ENCODE measurements around the gene CHKA.

CHKA gene

GRCh38 chr11:68010090-68011041, 110.8 kb downstream of the CHKA start, which contains the start of gene ALDH3B1:
TSS of gene ALDH3B1 (plus strand) at chr11:68010327. CDS start at chr11:68015298, 4,971 bp downstream.
- Histone ChIP-seq H3K9ac (ENCODE audit: low read length) (no peak within 1 kb of the TSS), H3K9me3 (ENCODE audit: control insufficient read depth, insufficient read depth, low read depth, low read length) (no peaks in the 10 kb centered on the region), H3K27ac (ENCODE audit: low read depth, low read length) (no peak within 1 kb of the TSS), H3K4me3 (ENCODE audit: low read depth, low read length) (no peak within 1 kb of the TSS), H3K27me3 (ENCODE audit: control insufficient read depth, insufficient read depth, low read length) (no peaks in the 10 kb centered on the region), H3K4me1 (ENCODE audit: control insufficient read depth, insufficient read depth, low read length) (peaks cover 16% of the 10 kb centered on the region), H3K36me3 (ENCODE audit: control insufficient read depth, insufficient read depth, low read length) (no peaks in the 10 kb centered on the region)

GRCh38 chr11:68009391-68010089, 111.6 kb downstream of the CHKA start:
- Histone ChIP-seq H3K27ac (ENCODE audit: low read depth, low read length) (no peak overlapping the region), H3K4me3 (ENCODE audit: low read depth, low read length) (no peak overlapping the region), H3K4me1 (ENCODE audit: control insufficient read depth, insufficient read depth, low read length) (peaks cover 22% of the 10 kb centered on the region)

GRCh38 chr11:68008381-68009337, 112.5 kb downstream of the CHKA start:
- Histone ChIP-seq H3K27ac (ENCODE audit: low read depth, low read length) (no peak overlapping the region), H3K4me1 (ENCODE audit: control insufficient read depth, insufficient read depth, low read length) (peaks cover 27% of the 10 kb centered on the region), H3K9ac (ENCODE audit: low read length) (no peak overlapping the region), H3K9me3 (ENCODE audit: control insufficient read depth, insufficient read depth, low read depth, low read length) (no peaks in the 10 kb centered on the region), H3K4me3 (ENCODE audit: low read depth, low read length) (no peak overlapping the region), H3K27me3 (ENCODE audit: control insufficient read depth, insufficient read depth, low read length) (no peaks in the 10 kb centered on the region), H3K36me3 (ENCODE audit: control insufficient read depth, insufficient read depth, low read length) (no peaks in the 10 kb centered on the region)

More at GRCh38 chr11:68009391-68010089, 111.6 kb downstream of the CHKA start:
- H3K36me3 ChIP-seq (ENCODE audit: control insufficient read depth, insufficient read depth, low read length): no peaks in the 10 kb centered on the region
- H3K27me3 ChIP-seq (ENCODE audit: control insufficient read depth, insufficient read depth, low read length): no peaks in the 10 kb centered on the region
- no peak overlapping the region for H3K9ac ChIP-seq (ENCODE audit: low read length)
- H3K9me3 ChIP-seq (ENCODE audit: control insufficient read depth, insufficient read depth, low read depth, low read length): no peaks in the 10 kb centered on the region

GRCh38 chr11:68007498-68008380, 113.4 kb downstream of the CHKA start:
- H3K9me3 ChIP-seq (ENCODE audit: control insufficient read depth, insufficient read depth, low read depth, low read length): no peaks in the 10 kb centered on the region
- no peak overlapping the region for H3K9ac ChIP-seq (ENCODE audit: low read length)
- no peak overlapping the region for H3K27ac ChIP-seq (ENCODE audit: low read depth, low read length)
- H3K4me3 ChIP-seq (ENCODE audit: low read depth, low read length): no peak overlapping the region
- H3K36me3 ChIP-seq (ENCODE audit: control insufficient read depth, insufficient read depth, low read length): no peaks in the 10 kb centered on the region
- peaks cover 3% of the 10 kb centered on the region; the same call in 1 of the 2 replicates for H3K27me3 ChIP-seq (ENCODE audit: control insufficient read depth, insufficient read depth, low read length)
- peaks cover 29% of the 10 kb centered on the region for H3K4me1 ChIP-seq (ENCODE audit: control insufficient read depth, insufficient read depth, low read length)

- Histone ChIP-seq H3K27me3 (ENCODE audit: control insufficient read depth, insufficient read depth, low read length) (peaks cover 3% of the 10 kb centered on the region; the same call in 1 of the 2 replicates), H3K9ac (ENCODE audit: low read length) (no peak overlapping the region), H3K9me3 (ENCODE audit: control insufficient read depth, insufficient read depth, low read depth, low read length) (no peaks in the 10 kb centered on the region), H3K27ac (ENCODE audit: low read depth, low read length) (no peak overlapping the region), H3K4me3 (ENCODE audit: low read depth, low read length) (no peak overlapping the region), H3K4me1 (ENCODE audit: control insufficient read depth, insufficient read depth, low read length) (peaks cover 30% of the 10 kb centered on the region), H3K36me3 (ENCODE audit: control insufficient read depth, insufficient read depth, low read length) (no peaks in the 10 kb centered on the region)
Measured at GRCh38 chr11:68006606-68007166, 114.5 kb downstream of the CHKA start.

GRCh38 chr11:68004551-68005335, 116.4 kb downstream of the CHKA start:
- no peak overlapping the region for H3K9ac ChIP-seq (ENCODE audit: low read length)
- no peak overlapping the region for H3K27ac ChIP-seq (ENCODE audit: low read depth, low read length)
- H3K4me1 ChIP-seq (ENCODE audit: control insufficient read depth, insufficient read depth, low read length): peaks cover 16% of the 10 kb centered on the region

GRCh38 chr11:68003846-68004550, 117.2 kb downstream of the CHKA start, which contains the start of gene UNC93B1:
TSS of gene UNC93B1 (minus strand) at chr11:68004097. CDS start at chr11:68004043, 54 bp downstream.
- Histone ChIP-seq H3K9me3 (ENCODE audit: control insufficient read depth, insufficient read depth, low read depth, low read length) (no peaks in the 10 kb centered on the region), H3K27ac (ENCODE audit: low read depth, low read length) (no peak within 1 kb of the TSS), H3K4me3 (ENCODE audit: low read depth, low read length) (peak within 1 kb of the TSS; percentile 68), H3K27me3 (ENCODE audit: control insufficient read depth, insufficient read depth, low read length) (peaks cover 3% of the 10 kb centered on the region; the same call in 1 of the 2 replicates), H3K36me3 (ENCODE audit: control insufficient read depth, insufficient read depth, low read length) (no peaks in the 10 kb centered on the region), H3K9ac (ENCODE audit: low read length) (peak within 1 kb of the TSS; percentile 29), H3K4me1 (ENCODE audit: control insufficient read depth, insufficient read depth, low read length) (peaks cover 14% of the 10 kb centered on the region)

More at GRCh38 chr11:68004551-68005335, 116.4 kb downstream of the CHKA start:
- H3K9me3 ChIP-seq (ENCODE audit: control insufficient read depth, insufficient read depth, low read depth, low read length): no peaks in the 10 kb centered on the region
- peaks cover 3% of the 10 kb centered on the region; the same call in 1 of the 2 replicates for H3K27me3 ChIP-seq (ENCODE audit: control insufficient read depth, insufficient read depth, low read length)
- H3K36me3 ChIP-seq (ENCODE audit: control insufficient read depth, insufficient read depth, low read length): no peaks in the 10 kb centered on the region
- peak overlapping the region; percentile 68 for H3K4me3 ChIP-seq (ENCODE audit: low read depth, low read length)

GRCh38 chr11:68002938-68003845, 118.0 kb downstream of the CHKA start:
- H3K4me1 ChIP-seq (ENCODE audit: control insufficient read depth, insufficient read depth, low read length): peaks cover 14% of the 10 kb centered on the region
- peak overlapping the region; percentile 29 for H3K9ac ChIP-seq (ENCODE audit: low read length)
- H3K4me3 ChIP-seq (ENCODE audit: low read depth, low read length): peak overlapping the region; percentile 68
- peaks cover 3% of the 10 kb centered on the region; the same call in 1 of the 2 replicates for H3K27me3 ChIP-seq (ENCODE audit: control insufficient read depth, insufficient read depth, low read length)
- no peaks in the 10 kb centered on the region for H3K9me3 ChIP-seq (ENCODE audit: control insufficient read depth, insufficient read depth, low read depth, low read length)
- no peaks in the 10 kb centered on the region for H3K36me3 ChIP-seq (ENCODE audit: control insufficient read depth, insufficient read depth, low read length)
- no peak overlapping the region for H3K27ac ChIP-seq (ENCODE audit: low read depth, low read length)

All from HUES6 (cell line).